Germinal center (tissue), 1 donor: Measurements from ENCODE around the gene IBA57.
"Not testable (repeated sequence)": the region's sequence is repeated elsewhere in the genome, so short reads cannot be mapped to it uniquely, and the experiment has no call there.

Experiments
- DNase-seq: peaks from one replicate; pipeline ENCODE4 v3.0.0; 2012; ENCODE audit warnings: mixed read lengths, low spot score

Gene IBA57

DNA sequence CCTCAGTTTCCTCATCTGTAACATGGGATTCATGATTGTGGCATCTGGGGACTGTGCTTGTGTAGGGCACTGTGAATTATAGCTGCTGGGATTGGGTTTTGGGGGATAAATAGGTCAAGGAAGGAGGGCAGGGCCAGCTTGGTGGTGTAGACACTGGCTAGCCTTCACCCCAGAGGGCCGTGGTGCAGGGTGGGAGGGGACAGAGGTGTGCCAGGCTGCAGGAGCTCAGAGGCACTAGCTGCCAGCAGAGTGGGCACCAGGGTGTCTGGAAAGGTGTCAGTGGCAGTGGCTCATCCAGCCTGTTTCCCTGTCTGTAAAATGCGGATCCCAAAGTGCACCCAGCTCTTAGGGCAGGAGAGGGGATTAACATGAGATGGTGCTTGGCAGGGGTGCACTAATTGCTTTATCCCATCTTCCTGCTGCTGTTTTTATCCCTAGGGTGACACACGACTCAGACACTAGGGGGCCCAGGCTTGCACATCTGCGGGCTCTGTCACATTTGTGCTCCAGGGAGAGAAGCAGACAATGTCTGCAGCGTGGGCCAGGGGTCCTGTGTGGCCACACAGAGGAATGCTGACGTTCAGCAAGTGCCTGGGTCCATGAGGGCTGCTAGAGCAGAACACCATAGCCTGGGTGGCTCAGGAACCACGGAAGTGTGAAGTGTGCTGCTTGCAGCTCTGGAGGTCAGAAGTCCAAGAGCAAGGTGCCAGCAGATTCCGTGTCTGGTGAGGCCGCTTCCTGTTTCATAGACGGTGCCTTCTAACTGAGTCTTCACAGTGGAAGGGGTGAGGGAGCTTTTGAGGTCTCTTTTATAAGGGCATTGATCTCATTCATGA is 61.6 kb downstream of the IBA57 start:
- no peak for DNase-seq

DNA sequence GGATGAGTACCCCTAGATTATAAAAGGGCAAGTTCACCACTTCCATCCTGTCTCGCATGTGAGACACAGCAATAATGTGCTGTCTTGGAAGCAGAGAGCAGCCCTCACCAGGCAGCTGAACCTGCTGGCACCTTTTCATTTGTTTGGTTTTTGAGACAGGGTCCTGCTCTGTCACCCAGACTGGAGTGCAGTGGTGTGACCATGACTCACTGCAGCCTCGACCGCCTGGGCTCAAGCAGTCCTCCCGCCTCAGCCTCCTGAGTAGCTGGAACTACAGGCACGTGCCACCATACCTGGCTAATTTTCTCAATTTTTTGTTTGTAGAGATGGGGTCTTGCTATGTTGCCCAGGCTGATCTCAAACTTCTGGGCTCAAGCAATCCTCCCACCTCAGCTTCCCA is 62.5 kb downstream of the IBA57 start:
- not testable (repeated sequence) for DNase-seq

DNA sequence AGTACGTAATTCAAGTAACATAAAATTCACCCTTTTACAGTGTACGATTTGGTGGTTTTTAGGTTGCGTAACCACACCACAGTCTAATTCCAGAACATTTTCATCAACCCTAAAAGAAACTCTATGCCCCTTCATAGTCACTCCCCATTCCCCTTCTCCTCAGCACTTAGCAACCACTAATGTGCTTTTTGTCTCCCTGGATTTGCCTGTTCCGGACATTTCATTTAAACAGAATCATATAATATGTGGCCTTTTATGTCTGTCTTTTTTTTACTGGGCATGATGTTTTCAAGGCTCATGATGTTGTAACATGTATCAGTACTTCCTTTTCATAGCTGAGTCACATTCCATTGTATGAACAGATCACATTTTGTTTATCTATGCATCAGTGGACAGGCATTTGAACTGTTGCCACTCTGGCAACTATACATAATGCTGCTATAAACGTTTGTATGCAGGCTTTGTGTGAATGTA is 63.0 kb downstream of the IBA57 start:
- DNase-seq = no peak

DNA sequence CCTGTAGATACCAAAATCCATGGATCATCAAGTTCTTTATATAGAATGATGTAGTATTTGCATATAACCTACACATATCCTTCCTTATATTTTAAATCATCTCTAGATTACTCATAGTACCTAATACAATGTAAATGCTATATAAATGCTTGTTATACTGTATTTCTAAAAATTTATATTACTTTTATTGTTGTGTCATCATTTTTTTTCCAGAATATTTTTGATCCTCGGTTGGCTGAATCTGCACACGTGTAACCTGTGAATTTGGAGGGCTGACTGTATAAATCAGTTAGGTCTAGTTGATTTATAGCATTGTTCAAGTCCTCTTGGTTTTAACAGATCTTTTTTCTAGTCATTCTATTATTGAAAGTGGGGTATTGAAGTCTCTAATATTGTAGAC is 65.6 kb downstream of the IBA57 start:
- DNase-seq = no peak
